GM18498 (cell line): ENCODE measurements around the gene CHST11.
A peak's percentile ranks its signal among the peaks of the same experiment; 100 is the strongest.

ENCODE experiments used
- ATAC-seq: cut with Tn5 transposase; IDR thresholded peaks from one replicate; pipeline ENCODE4 v1.9.1; 2021; ENCODE audit warnings: mild to moderate bottlenecking, moderate library complexity; ENCODE audit not compliant: unreplicated experiment

The CHST11 gene

DNA sequence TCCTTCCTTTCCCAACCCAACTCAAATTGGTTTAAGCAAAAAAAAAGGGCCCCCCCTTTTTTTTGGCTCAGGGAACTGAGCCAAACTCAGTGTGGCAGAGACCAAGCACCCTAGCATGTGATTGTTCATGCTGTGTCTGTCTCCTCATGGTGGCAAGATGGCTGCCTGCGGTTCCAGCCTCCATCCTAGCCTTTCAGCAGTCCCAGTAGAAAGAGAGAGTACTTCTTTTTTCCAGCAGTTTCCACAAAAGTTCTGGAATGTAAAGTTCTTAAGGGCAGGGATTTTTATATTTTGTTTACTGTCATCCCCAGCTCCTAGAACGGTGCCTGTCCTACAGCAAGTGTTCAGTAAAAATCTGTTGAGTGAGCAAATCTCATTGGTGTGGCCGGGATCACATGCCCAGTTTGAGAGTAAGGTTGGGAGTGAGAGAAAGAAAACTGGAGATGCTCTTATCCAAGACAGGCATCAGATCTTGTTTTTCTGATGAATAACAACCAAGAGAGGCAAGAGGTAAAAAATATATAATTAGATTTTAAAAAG, 22.4 kb downstream of the CHST11 start:
- ATAC-seq: no peak

DNA sequence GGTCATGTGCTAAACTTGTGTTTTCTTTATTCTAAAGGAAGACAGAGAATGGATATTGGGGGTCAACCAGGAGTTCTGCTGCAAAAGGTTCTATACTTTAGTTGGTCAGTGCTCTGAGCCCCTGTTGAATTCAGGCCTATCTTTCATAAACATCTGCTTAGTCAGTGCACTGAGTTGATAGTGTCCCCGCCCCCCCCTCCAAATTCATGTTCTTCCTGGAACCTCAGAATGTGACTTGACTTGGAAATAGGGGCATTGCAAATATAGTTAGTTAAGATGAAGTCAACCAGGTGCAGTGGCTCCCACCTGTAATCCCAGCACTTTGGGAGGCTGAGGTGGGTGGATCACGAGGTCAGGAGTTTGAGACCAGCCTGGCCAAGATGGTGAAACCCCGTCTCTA, 23.3 kb downstream of the CHST11 start:
- ATAC-seq: no peak

DNA sequence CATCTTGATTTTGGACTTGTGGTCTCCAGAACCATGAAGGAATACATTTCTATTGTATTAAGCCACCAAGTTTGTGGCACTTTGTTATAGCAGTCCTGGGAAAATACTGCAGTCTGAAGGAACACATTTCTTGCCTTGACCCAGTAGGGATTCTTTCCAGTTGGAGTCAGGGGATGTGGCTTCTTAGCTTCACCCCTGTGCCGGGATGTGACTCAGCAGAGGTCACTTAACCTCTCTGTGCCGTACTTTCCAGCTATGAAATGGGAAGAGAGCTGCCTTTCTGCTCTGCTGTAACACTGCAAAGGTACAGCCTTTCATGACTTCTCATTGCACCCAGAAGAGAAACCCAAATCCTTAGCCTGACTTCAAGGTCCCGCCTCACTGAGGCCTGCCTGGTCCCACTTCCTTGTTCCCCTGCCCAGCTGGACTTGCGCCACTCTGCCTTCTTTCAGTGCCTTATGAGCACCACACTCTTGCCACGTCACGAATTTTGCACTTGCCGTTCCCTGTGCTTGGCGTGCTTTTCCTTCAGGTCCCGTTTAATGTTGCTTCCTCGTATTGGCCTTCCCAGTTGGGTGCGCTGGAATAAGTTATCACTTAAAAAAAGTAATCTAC, 24.2 kb downstream of the CHST11 start:
- no peak for ATAC-seq

DNA sequence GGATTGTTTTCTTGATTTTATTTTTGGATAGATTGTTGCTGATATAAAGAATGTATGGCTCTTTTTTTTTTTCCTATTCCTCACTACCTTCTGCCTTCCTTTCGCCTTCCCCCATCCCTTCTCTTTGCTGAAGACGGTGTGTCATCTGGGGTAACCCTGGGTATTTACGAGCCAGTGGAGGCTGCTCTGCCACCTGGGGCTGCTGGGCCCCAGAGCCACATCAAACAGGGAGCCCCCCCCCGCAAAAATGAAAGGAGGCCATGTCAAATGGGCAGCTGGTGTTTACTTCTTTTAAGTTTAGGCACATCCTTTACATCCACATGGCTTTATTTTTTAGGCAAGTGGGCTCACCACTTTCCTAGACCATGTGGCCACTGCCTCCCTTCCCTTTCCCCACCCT, 25.4 kb downstream of the CHST11 start:
- ATAC-seq: no peak

DNA sequence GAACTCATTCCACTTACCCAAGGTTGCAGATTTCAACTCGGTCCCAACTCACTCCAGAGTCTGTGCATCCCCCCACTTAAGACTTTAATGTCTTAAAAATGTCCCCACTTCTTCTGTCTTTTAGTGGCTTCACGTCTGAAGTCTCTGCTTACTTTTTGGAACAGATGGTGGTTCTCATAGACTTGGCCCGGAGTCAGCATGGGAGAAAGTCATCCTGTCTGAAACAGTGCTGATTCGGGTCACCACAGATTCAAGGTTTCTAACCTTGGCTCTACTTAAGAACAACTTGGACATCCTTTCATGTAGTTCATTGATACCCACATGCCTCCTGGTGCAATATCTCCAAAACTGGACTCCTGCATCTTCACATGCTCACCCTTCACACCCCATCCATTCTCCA, 26.0 kb downstream of the CHST11 start:
- ATAC-seq: no peak

DNA sequence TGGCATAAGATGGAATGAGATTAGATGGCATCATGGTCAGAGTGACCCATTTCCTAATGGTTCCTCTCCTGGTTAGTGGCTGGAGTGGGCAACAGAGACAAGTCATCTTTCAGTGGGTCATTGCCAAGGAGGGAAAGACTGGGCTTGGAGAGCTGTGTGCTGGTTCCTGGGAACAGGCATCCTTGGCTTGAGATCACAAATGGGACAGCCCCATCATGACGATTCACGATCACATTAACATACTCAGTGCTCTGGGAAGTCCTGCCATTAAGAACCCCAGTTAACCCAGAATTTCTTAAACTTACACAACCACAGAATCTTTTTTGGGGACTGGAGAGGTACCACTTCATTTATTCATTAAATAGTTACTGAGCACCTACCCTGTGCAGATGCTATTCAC, 27.3 kb downstream of the CHST11 start:
- no peak for ATAC-seq

DNA sequence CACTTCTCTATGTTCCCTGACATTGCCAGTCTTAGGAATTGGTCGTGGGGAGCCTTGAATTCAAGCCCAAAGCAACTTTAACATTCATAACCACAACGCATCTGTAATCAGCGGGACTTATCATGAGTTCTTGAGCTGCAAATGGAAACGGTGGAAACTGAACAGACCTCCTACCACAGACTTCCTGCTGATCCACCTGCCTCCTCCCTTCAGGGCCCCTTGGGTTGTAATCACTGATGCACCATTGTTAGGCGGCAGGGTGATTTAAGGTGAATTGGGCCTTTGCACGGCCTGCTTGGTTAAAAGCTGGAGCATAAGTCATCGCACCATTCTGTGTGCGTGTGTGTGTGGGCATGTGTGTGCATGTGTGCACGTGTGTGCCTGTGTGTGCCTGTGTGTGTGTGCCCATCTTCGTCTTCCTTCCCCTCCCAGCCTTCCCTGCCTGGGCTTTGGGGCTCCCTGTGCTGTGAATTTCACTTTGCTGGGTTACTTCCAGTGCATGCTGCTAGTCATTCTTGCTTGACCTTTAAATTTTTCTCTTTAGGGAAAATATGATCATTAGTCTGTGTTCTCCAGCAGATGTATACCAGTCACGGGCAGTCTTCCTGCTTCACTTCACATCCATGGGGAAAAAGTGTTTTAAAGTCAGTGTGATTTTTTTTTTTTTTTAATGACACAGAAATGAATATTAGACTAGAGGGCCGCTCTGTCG, 29.1 kb downstream of the CHST11 start:
- ATAC-seq: no peak

DNA sequence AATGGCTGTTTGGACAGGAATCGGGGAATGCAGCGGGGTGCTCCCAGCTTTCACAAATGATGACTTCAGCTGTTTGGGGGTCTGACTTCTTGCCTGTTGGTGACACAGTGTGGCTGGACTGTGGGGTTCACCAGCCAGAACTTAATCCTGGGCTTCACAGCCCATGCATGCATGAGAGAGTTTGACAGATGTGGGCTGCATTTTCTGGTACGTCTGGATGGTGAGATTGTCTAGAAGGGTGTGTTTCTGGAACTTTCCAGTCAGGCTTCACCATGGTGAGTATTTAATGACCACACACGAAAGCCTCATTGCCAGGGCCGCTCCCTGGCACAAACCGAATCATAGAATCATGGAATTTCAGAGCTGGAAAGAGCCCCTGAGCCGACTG, 29.6 kb downstream of the CHST11 start:
- no peak for ATAC-seq

DNA sequence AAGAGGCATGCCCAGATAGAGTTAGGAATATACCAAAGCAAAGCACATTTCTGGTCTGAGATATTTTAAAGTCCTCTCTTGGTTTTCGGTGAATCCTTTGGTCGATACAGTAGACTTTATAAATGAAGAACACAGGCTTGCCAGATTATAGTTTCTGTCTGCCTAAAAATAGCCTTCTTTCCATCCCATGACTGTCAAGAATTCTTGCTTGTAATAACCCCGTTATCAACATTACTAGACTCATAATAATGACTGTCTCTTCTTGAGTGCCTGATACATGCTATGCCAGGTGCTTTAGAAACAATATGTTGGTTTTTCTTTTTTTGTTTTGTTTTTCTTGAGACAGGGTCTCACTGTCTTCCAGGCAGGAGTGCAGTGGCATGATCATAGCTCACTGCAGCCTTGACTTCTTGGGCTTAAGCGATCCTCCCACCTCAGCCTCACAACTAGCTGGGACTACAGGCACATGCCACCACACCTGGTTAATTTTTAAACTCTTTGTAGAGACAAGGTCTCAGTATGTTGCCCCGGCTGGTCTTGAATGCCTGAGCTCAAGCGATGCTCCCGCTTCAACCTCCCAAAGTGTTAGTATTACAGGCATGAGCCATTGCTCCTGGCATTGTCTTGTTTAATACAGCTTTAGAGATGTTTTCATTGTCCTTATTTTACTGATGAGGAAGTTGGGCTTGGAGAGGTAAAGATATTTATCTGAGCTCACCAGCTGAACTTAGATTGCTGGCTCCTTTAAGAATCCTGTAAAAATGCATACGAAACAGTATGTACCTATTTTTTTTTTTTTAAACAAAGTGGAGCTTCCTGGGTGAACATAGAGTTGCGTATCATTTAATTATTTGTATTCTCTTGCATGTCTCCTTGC, 30.4 kb downstream of the CHST11 start:
- ATAC-seq: no peak

DNA sequence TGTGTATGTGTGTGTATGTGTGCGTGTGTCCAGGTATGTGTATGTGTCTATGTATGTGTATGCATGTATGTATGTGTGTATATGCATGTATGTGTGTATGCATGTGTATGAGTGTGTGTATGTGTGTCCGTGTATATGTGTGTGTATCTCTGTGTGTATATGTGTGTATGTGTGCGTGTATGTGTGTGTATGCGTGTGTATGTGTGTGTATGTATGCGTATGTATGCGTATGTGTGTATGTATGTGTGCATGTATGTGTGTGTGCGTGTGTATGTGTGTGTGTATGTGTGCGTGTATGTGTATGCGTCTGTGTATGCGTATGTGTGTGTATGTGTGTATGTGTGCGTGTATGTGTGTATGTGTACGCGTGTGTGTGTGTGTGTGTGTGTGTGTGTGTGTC, 31.6 kb downstream of the CHST11 start:
- ATAC-seq: no peak

DNA sequence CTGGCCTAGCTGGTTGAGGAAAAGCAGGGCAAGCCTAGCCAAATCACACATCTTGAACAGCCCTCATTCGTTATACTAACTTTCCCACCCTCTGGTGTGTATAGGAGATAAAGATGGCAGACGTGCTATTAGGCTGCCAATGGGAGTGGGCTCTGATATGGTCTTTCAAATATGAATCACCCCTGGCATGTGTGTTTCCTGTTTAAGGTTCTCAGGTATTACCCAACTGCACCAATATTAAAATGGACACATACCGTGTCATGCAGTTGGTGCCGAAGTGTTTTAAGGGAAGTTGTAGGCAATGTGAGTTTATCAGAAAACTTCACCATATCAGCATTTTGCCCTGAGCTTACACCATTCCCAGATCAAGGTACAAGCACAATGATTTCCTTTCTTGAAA, 33.4 kb downstream of the CHST11 start:
- ATAC-seq: no peak

DNA sequence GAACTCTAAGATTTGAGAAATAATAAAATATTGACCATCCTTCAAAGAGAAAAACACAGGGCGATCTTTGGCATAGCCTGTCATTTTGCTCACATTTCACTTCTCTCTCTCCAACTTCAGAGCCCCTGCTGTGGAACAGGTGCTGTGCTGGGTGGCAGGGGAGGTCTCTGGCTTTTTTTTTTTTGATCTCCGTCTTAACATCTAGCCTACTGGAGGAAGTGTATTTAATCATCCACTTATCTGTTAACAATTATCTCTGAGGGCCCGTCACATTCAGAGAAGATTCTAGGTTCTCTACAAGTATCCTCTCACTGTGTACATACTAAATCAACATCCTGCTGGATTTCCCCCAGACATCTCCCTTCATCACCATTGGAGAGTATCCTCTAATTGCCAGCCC, 34.1 kb downstream of the CHST11 start:
- no peak for ATAC-seq

DNA sequence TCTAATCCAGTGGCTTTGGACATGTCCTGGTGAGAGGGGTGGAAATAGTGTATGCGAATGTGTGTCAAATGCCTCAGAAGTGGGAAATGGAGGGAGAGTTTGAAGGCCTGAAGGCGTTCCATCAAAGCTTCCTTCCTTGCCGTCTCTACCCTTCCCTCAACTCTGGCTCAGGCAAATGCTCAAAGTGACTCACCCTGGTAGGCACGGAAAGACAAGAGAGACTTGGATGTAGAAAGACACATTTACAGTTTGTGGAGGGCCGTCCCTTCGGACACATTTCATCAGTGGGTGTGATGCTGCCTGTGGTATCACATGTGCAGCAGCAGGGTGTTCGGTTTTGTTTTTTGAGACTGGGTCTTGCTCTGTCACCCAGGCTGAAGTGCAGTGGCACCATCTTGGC, 36.7 kb downstream of the CHST11 start:
- ATAC-seq: no peak

DNA sequence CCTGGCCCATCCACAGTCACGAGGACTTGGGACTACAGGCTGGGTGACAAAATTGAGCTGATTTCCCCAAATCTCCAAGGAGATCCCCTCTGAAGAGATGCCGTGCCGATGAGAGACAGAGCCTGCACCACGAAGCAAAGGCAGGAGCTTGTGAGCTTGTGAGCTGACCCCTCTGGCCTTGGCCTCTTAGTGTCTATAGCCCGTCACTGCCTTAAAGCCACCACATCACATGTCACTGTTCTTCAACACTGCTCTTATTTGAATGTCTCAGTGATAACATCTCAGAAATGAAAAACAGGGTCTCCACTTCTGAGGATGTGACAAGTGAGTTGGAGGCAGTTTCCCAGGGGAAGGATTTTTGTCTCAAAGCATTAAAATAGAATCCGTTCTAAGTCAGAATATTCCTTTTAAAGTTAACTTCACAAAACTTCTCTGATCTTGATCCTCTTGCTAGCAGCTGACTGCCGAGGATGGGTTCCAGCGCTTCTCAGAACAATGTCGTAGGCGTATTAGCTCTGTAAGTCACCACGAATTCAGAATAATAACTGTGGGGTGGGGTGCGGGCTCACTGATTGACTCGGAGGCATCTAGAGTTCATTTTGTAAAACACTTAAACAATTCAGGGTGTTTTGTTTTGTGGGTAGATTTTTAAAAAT, 37.5 kb downstream of the CHST11 start:
- ATAC-seq: peak; percentile 38

DNA sequence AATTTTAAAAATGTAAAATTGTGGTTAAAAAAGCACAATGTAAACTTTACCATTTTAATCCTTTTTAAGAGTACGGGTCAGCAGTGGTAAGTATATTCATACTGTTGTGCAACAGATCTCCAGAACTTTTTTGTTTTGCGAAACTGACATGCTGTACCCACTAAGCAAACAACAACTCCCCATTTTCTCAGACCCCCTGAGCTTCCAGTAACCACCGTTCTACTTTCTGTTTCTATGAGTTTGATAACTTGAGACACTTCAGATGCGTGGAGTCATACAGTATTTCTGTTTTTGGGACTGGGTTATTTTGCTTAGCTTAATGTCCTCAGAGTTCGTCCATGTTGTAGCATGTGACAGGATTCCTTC, 38.0 kb downstream of the CHST11 start:
- peak; percentile 47 for ATAC-seq

DNA sequence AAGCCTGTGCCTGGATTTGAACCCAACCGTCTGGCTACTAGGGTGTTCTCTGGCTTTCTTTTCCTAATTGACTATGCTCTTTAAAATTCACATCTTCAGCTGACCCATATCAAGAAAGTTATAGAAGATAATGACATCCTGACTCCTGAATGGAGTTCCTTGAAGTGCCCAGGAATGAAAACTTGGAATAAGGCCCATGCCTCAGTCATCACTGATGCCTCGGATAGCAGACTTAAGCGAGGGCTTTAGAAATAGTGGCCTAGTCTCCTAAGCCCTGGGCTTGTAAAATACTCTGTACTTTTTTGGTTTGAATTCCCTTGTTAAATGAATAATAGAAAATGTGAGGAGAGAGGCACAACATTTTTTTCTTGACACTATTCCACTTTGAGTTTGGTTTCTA, 39.0 kb downstream of the CHST11 start:
- ATAC-seq: no peak

DNA sequence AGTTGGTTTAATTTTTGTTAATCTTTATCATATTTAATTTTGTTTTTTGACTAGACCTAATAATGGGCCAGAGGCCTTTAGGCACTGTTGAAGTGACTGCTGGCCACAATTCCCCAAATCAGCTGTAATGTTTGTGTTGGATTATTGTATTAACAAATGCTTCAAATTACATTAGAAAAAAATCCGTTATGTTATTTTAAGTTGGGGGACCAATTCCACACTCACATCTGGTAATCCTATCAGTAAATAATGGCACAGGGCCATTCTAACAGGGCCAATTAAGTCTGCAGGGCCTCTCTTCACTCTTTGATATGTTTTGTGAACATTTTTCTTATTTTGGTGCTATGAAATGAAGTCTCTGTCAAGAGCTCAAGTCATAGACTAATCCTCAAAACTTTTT, 39.6 kb downstream of the CHST11 start:
- ATAC-seq: no peak

DNA sequence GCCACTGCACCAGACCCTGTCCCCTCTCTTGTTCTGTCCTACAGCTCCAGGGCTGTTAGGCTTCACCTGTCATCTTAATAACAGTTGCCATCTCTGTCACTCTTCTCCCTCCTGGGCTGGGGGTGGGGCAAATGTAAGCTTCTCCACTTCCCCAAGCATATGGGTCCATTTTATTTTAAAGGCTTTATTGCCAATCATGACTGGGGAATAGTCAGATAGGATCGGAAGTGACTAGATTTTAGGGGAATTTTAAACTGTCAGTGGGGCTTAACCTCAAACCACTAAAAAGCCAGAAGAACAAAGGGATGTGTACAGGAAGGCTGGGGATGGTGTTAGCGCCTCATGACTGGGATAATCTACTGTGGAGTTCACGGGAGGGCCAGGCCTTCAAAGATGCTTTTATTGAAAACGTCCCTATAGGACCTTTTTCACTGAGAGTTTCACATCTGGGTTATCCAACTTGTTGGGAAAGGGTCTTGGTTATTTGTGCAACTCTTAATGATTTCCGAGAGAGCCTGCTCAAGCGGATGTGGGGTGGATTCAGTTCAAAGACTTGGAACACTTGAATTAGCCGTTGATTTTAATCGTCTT, 41.6 kb downstream of the CHST11 start:
- no peak for ATAC-seq

DNA sequence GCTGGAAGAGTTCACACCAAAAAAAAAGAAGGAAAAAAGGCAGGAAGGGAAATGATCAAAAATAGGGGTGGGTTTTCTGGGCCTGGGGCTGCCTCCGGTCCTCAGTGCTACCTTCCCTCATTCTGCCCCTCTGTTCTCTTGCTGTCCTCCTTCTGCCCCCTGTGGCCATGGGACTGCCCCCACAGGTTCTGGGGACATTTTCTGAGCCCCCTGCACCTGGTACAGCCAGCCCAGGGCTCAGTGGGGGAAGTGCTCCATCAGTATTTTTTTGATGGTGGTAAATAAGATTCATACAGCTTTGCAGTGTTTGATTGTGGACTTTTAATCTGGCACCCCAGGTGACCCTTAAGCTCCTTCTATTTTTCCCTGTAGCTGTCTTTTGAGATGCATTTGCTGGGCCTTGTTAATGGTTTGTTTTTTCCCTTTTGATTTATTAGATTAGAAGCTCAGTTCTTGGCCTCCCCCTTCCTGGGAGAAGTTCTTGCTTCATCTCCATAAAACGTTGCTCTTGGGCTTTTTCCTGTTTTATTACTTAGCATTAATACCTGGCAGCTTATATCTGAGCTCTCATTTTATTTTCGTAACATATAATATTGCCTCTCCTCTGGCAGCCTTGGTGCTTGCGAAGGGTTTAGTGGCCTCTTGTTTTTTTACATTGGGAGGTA, 43.1 kb downstream of the CHST11 start:
- ATAC-seq: no peak

DNA sequence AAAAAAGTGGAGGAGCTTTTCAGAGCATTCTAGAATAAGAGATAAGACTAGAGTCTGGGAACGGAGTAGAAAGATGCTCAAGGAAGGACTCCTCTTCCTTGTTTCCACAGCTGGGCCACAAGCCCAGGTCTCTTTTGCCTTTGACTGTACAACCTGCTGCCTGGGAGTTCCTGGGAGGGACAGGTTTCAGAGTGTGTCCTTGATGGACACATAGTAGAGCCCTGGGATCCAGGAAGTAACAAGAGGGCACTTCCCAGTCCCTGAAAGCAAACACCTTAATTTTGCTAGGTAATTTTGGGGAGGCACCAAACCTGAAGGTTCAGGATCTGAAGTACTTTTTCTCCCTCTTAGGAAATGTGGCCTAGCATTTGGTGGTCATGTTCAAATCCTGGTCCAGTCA, 44.4 kb downstream of the CHST11 start:
- no peak for ATAC-seq
